ENCODE results near the gene USP32.
"Not testable (repeated sequence)": the region's sequence is repeated elsewhere in the genome, so short reads cannot be mapped to it uniquely, and the experiment has no call there.

Gene USP32

DNA sequence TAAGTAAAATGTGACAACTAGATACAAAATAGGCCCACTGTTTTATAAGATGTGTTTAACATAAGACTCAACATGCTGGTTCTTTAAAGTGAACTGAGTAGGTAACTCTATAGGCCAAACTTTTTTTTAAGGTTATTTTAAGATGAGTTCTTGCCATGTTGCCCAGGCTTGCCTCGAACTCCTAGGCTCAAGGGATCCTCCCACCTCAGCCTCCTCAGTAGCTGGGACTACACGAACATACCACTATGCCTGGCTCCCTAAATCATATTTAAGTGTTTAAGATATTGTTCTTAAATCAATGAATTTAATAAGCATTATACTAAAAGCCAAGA, 69.9 kb downstream of the USP32 start:
- TF ChIP-seq CTCF (IDR thresholded peaks at IDR 0.05; ENCODE audit: low read depth, low read length, missing control alignments): no peak
- H3K4me3 ChIP-seq (replicated peaks; ENCODE audit: low read depth, low read length): no peak overlapping the region
- DNase-seq (ENCODE audit: extremely low read depth, low read depth): no peak

DNA sequence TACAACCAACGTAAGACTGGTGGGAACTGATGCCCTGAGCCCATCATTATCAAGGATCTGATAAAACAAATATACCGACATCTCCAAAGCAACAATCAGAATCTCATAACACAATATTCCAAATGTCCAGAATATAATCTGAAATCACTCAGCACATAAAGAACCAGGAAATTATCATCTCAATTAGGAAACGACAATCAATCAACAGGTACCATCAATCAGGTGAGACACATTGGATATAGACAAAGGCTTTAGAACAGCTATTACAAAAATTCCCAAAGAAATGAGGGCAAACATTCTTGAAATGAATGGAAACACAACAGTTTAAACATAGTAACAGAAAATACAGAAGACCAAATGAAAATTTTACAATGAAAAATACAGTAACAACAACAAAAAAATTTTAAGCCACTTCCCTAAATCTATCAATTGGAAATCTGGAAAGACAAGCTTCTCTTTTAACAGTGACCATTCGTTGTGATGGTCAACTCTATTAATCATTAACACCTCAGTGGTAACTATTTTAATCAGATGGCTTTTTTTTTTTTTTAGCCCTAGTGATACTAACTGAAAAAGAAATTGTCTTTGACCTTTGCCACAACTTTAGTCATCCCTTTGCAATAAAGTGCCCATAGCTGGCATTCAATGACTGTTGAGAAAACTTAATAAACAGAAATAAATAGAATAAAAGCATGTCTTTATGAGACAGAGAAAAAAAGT, 70.4 kb downstream of the USP32 start:
- H3K4me3 ChIP-seq (replicated peaks; ENCODE audit: low read depth, low read length): no peak overlapping the region
- TF ChIP-seq CTCF (IDR thresholded peaks at IDR 0.05; ENCODE audit: low read depth, low read length, missing control alignments): no peak
- DNase-seq (ENCODE audit: extremely low read depth, low read depth): no peak

GRCh38 chr17:60318830-60319229, 73.1 kb downstream of the USP32 start:
- H3K4me3 ChIP-seq (replicated peaks; ENCODE audit: low read depth, low read length): no peak overlapping the region
- TF ChIP-seq CTCF (IDR thresholded peaks at IDR 0.05; ENCODE audit: low read depth, low read length, missing control alignments): no peak
- no peak for DNase-seq (ENCODE audit: extremely low read depth, low read depth)

GRCh38 chr17:60318326-60318725, 73.6 kb downstream of the USP32 start:
- DNase-seq (ENCODE audit: extremely low read depth, low read depth): no peak
- H3K4me3 ChIP-seq (replicated peaks; ENCODE audit: low read depth, low read length): no peak overlapping the region
- TF ChIP-seq CTCF (IDR thresholded peaks at IDR 0.05; ENCODE audit: low read depth, low read length, missing control alignments): no peak

DNA sequence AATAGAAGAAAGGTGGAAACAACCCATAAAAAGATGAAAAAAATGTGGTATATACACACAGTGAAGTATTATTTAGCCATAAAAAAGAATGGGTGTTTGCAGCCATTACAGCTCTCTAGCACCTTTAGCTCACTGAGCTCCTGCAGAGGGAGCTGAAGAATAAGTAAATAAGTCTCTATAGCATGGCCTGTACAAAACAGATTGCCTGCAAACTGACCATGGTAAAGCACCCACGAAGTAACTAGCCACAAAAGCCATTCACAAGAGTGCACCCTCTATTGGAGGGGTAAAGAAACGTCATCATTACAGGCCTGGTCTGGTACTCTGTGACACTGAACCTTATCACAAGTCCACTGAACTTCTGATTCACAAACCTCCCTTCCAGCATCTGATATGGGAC, 76.3 kb downstream of the USP32 start:
- no peak overlapping the region for H3K4me3 ChIP-seq (replicated peaks; ENCODE audit: low read depth, low read length)
- DNase-seq (ENCODE audit: extremely low read depth, low read depth): no peak
- peak; percentile 6 for TF ChIP-seq CTCF (IDR thresholded peaks at IDR 0.05; ENCODE audit: low read depth, low read length, missing control alignments)

- not testable (repeated sequence) for H3K4me3 ChIP-seq (replicated peaks; ENCODE audit: low read depth, low read length); DNase-seq (ENCODE audit: extremely low read depth, low read depth)
Observed at GRCh38 chr17:60314900-60315299, 77.0 kb downstream of the USP32 start.

GRCh38 chr17:60314423-60314822, 77.5 kb downstream of the USP32 start:
- TF ChIP-seq CTCF (IDR thresholded peaks at IDR 0.05; ENCODE audit: low read depth, low read length, missing control alignments): no peak
- no peak for DNase-seq (ENCODE audit: extremely low read depth, low read depth)
- H3K4me3 ChIP-seq (replicated peaks; ENCODE audit: low read depth, low read length): no peak overlapping the region

Data from HFF-Myc (cell line).